ENCODE measurements around the gene IGHMBP2.

Gene IGHMBP2

GRCh38 chr11:68941324-68942094 is 37.8 kb downstream of the IGHMBP2 start:
- H3K27ac ChIP-seq (ENCODE audit: low read depth, low read length): no peak overlapping the region
- TF ChIP-seq EZH2phosphoT487 (conservative IDR thresholded peaks at IDR 0.05; ENCODE audit: low read length) (no peak), CTCF (IDR thresholded peaks at IDR 0.05; ENCODE audit: insufficient read depth, low read length, poor library complexity, severe bottlenecking) (no peak)
- no peaks in the 10 kb centered on the region for H3K9me2 ChIP-seq (replicated peaks; ENCODE audit: insufficient read depth, low read length)

GRCh38 chr11:68942095-68942620 is 38.5 kb downstream of the IGHMBP2 start:
- TF ChIP-seq CTCF (IDR thresholded peaks at IDR 0.05; ENCODE audit: insufficient read depth, low read length, poor library complexity, severe bottlenecking) (no peak), EZH2phosphoT487 (conservative IDR thresholded peaks at IDR 0.05; ENCODE audit: low read length) (no peak)

More at GRCh38 chr11:68941324-68942094, 37.8 kb downstream of the IGHMBP2 start:
- H3F3A ChIP-seq (ENCODE audit: insufficient read depth): no peaks in the 10 kb centered on the region
- no peaks in the 10 kb centered on the region for H3K27me3 ChIP-seq (ENCODE audit: low read length)
- no peaks in the 10 kb centered on the region for H4K20me1 ChIP-seq (ENCODE audit: low read depth, low read length)
- no peaks in the 10 kb centered on the region for H3K36me3 ChIP-seq (ENCODE audit: low read length)
- H3K79me2 ChIP-seq (ENCODE audit: insufficient read depth, low read length): no peaks in the 10 kb centered on the region
- no peak overlapping the region for H2AFZ ChIP-seq (ENCODE audit: low read depth, low read length, severe bottlenecking)
- H3K9me3 ChIP-seq (ENCODE audit: insufficient read depth, low read length): no peaks in the 10 kb centered on the region
- no peak overlapping the region for H3K4me2 ChIP-seq (ENCODE audit: low read depth, low read length, poor library complexity, severe bottlenecking)
- H3K4me3 ChIP-seq (ENCODE audit: insufficient read depth, low read length, poor library complexity, severe bottlenecking): no peak overlapping the region
- no peak overlapping the region for H3K9ac ChIP-seq (ENCODE audit: low read length)

GRCh38 chr11:68942751-68943271 is 39.1 kb downstream of the IGHMBP2 start:
- Histone ChIP-seq H3K9me2 (replicated peaks; ENCODE audit: insufficient read depth, low read length) (no peaks in the 10 kb centered on the region), H3F3A (ENCODE audit: insufficient read depth) (no peaks in the 10 kb centered on the region), H3K9me3 (ENCODE audit: insufficient read depth, low read length) (no peaks in the 10 kb centered on the region), H3K27ac (ENCODE audit: low read depth, low read length) (no peak overlapping the region), H3K36me3 (ENCODE audit: low read length) (no peaks in the 10 kb centered on the region), H2AFZ (ENCODE audit: low read depth, low read length, severe bottlenecking) (no peak overlapping the region), H4K20me1 (ENCODE audit: low read depth, low read length) (no peaks in the 10 kb centered on the region), H3K9ac (ENCODE audit: low read length) (no peak overlapping the region), H3K4me3 (ENCODE audit: insufficient read depth, low read length, poor library complexity, severe bottlenecking) (no peak overlapping the region), H3K4me2 (ENCODE audit: low read depth, low read length, poor library complexity, severe bottlenecking) (no peak overlapping the region), H3K27me3 (ENCODE audit: low read length) (no peaks in the 10 kb centered on the region), H3K79me2 (ENCODE audit: insufficient read depth, low read length) (no peaks in the 10 kb centered on the region)
- TF ChIP-seq CTCF (IDR thresholded peaks at IDR 0.05; ENCODE audit: insufficient read depth, low read length, poor library complexity, severe bottlenecking): no peak

More at GRCh38 chr11:68942095-68942620, 38.5 kb downstream of the IGHMBP2 start:
- H3K9me2 ChIP-seq (replicated peaks; ENCODE audit: insufficient read depth, low read length): no peaks in the 10 kb centered on the region
- no peak overlapping the region for H2AFZ ChIP-seq (ENCODE audit: low read depth, low read length, severe bottlenecking)
- no peaks in the 10 kb centered on the region for H3K27me3 ChIP-seq (ENCODE audit: low read length)
- no peak overlapping the region for H3K9ac ChIP-seq (ENCODE audit: low read length)
- no peaks in the 10 kb centered on the region for H3K79me2 ChIP-seq (ENCODE audit: insufficient read depth, low read length)
- H3K9me3 ChIP-seq (ENCODE audit: insufficient read depth, low read length): no peaks in the 10 kb centered on the region
- no peaks in the 10 kb centered on the region for H3K36me3 ChIP-seq (ENCODE audit: low read length)
- no peak overlapping the region for H3K4me3 ChIP-seq (ENCODE audit: insufficient read depth, low read length, poor library complexity, severe bottlenecking)
- H4K20me1 ChIP-seq (ENCODE audit: low read depth, low read length): no peaks in the 10 kb centered on the region
- H3K4me2 ChIP-seq (ENCODE audit: low read depth, low read length, poor library complexity, severe bottlenecking): no peak overlapping the region
- no peak overlapping the region for H3K27ac ChIP-seq (ENCODE audit: low read depth, low read length)
- H3F3A ChIP-seq (ENCODE audit: insufficient read depth): no peaks in the 10 kb centered on the region

Data from SU-DHL-6 (cell line).